T-helper 1 cell (primary cell): Measurements from ENCODE around the gene BATF2.
"Not testable (repeated sequence)": the region's sequence is repeated elsewhere in the genome, so short reads cannot be mapped to it uniquely, and the experiment has no call there.

ENCODE experiments used
- DNase-seq, 5 donors: peaks; one replicate each; pipeline ENCODE4 v3.0.0-alpha.2; 2012 to 2020
- total RNA-seq, 4 donors: gene quantifications; one replicate each; lab custom pipeline; 2026; lab: John Stamatoyannopoulos, UW

BATF2 gene
- 0 to 0.15 (median 0) reads per million in 4 donors for total RNA-seq

- no peak for DNase-seq
Measured at GRCh38 chr11:64996710-64997380, at the start of gene BATF2. TSS of gene BATF2 (minus strand) at chr11:64996971. CDS start at chr11:64996914, 57 bp downstream.

GRCh38 chr11:65045728-65046127 lies 49.0 kb upstream of the BATF2 start:
- no peak for DNase-seq

- no peak for DNase-seq
Measured at GRCh38 chr11:65045061-65045460, 48.3 kb upstream of the BATF2 start.

DNA sequence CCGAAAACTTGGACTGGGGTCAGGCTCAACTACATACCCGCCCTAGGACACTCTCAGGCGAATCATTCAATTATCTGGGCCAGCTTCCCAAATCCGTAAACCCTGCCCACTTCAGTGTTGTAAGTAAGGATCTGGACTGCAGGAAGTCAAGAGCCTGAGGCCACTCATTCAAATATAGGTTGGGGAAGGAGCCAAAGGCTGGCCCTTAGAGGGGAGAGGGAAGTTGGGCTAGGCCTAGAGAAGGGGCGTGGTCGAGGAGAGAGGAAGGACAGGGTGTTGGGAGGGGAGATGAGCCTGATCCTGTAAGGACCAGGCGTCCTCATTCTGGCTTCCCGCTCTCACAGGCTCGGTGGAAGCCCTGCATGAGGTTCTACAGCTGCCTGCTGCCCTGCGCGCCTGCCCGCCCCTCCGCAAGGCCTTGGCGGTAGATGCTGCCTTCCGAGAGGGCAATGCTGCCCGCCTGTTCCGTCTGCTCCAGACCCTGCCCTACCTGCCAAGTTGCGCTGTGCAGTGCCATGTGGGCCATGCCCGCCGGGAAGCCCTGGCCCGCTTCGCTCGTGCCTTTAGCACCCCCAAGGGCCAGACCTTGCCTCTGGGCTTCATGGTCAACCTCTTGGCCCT lies 47.2 kb upstream of the BATF2 start:
- no peak for DNase-seq

DNA sequence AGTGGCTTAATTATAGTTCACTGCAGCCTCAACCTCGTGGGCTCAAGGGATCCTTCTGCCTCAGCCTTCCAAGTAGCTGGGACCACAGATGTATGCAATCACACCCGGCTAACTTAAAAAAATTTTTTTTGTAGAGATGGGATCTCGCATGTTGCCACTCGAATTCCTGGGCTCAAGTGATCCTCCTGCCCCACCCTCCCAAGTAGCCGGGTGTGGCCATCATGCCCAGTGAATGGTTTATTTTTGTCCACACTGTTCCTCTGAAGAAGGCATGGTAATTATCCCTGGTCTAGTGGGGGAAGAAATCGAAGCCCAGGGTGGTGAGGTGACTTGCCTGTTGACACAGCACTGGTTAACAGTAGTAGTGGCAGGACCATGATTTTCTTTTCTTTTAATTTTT lies 46.1 kb upstream of the BATF2 start:
- DNase-seq: no peak

DNA sequence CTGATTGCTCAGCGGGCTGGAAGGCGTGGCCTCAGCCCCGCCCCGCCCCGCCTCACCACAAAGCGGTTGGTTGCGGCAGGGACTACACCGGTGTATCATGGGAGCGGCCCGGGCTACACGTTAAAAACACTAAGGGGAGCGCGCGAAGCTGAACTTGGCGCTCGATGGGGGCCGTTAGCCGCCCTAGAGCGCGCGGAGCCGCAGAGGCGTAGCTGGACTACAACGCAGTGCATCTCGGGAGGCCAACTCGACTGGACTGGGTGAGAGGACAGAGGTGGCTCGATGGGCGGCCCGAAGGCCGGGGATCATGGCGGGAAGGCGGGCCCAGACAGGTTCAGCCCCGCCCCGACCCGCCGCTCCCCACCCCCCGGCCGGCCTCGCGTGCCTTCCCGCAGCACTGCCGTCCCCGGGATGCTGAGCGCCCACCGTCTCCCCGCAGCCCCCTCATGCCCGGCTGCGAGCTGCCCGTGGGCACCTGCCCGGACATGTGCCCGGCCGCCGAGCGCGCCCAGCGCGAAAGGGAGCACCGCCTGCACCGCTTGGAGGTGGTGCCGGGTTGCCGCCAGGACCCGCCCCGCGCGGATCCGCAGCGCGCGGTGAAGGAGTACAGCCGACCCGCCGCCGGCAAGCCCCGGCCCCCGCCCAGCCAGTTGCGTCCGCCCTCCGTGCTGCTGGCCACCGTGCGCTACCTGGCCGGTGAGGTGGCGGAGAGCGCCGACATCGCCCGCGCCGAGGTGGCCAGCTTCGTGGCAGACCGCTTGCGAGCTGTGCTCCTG lies 44.3 kb upstream of the BATF2 start, which contains the start of gene SAC3D1:
Gene SAC3D1, plus strand, starts transcription at position 364 of the 776 bp plus-strand sequence. Its CDS starts 83 bp downstream, at position 447.
- peak; percentile 74 to 97 (median 80) for DNase-seq

DNA sequence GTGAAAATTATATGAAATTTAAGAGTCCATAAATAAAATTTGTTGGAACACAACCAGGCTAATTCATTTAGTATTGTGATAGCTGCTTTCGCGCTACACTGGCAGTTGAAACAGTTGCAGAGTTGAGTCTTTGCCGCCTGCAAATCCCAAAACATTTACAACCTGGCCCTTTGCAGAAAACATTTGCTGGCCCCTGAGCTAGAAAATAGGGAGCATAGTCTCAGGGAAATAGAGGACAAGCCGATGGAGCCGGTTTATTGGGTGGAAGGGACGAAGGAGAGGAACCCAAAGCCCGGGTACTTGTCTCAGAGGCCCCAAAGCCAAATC lies 43.7 kb upstream of the BATF2 start:
- DNase-seq: no peak

DNA sequence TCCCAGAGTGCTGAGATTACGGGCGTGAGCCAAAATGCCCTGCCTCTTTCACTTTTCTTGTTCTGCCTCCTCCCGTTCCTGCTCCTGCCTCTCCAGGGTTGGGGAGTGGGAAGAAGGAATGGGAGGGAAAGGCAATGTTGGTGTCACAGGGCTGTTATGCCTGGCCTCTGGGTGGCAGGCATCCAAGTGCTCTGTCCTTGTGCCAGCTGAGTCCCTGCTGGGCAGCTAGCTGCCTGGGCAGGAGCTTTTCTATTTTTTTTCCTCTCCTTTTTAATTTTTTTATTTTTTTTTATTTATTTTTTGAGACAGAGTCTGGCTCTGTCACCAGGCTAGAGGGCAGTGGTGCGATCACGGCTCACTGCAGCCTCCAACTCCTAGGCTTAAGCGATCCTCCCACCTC lies 40.2 kb upstream of the BATF2 start:
- DNase-seq: no peak

DNA sequence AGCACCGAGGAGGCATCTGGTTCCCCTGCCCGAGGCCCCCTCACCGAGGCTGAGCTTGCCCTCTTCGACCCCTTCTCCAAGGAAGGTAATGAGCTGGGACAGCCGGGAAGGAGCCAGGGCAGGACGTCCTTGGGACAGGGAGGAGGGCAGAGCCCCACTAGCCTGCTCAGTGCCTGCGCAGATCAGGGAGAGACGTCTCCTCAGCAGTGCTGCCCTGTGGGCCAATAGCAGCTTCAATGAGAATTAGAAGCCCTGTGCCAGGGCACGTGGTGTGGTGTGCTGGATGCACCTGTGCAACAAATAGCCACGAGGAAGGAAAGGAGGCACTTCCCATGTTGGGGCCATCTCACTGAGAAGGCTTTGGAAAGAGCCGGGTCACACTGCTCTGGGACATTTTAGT lies 38.8 kb upstream of the BATF2 start:
- DNase-seq: no peak

- DNase-seq: no peak
Measured at GRCh38 chr11:65034423-65034822, 37.7 kb upstream of the BATF2 start.

DNA sequence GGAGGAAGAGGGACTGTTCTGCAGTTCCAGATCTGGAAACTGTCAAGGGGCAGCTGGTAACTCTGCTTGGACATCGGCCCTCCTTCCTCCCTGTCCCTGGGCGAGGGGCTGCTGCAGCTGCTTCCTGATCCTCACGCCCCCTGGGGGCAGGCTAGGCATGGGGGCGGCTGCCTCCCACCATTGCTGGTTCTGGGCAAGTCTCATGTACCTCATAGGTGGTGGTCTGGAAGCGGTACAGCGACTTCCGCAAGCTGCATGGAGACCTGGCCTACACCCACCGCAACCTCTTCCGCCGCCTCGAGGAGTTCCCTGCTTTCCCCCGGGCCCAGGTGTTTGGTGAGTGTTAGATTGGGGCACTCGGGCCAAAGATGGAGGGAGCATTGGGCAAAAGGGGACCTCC lies 35.4 kb upstream of the BATF2 start:
- no peak for DNase-seq

DNA sequence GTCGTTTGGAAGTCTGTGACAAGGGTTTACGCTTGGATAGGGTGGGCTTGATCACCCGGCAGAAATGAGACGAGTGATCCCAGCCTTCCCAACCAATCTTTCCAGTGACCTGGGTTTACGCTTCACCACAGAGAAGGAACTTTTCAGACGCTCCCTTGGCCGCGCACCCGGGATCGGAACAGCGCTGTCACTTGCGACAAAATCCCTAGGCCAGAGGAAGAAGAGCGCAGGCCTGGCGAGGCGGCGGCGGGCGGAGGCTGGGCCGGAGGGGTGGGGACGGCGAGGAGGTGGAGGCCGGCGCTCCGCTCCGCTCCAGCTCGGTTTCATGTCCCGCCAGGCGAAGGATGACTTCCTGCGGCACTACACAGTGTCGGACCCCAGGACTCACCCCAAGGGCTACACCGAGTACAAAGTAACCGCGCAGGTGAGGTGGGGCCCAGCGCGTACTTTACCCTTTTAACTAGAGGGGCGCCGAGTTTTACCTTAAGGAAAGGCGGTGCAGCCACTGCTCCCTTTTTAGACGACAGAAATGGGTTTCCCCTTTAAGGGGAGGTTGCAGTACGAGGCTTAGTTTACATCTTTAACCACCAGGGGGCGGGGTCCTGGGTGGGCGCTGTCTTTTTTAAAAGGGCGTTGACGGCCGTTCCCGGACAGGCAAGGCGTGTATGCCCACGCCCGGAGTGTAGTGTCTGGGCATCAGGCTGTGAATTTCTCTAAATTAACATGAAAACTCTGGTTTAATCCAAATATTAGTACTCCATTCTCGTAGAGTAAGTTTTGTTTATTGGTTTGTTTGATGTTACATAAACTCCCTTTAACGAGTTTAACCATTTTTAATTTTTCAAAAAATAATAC lies 30.7 kb upstream of the BATF2 start, which contains the start of gene SNX15:
Gene SNX15, plus strand, starts transcription at position 227 of the 855 bp plus-strand sequence. Its CDS starts 99 bp downstream, at position 326.
- peak; percentile 76 to 97 (median 88) for DNase-seq

DNA sequence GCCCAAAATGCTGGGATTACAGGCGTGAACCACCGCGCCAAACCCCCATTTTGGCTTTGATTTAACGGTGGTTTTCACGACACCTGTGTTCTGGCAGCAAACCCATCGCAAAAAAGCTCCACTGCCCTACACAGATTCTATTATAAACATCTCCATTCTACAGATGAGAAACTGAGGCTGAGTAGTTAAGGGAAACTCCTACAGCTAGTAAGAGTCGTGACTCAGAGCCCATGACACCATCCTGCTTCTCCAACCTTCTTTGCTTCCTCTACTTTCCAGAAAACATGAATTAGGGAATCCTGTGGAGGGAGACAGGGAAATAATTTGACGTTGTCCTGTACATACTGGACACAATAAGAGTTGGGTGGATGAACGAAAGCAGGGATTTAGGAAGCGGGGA lies 30.0 kb upstream of the BATF2 start:
- no peak for DNase-seq

DNA sequence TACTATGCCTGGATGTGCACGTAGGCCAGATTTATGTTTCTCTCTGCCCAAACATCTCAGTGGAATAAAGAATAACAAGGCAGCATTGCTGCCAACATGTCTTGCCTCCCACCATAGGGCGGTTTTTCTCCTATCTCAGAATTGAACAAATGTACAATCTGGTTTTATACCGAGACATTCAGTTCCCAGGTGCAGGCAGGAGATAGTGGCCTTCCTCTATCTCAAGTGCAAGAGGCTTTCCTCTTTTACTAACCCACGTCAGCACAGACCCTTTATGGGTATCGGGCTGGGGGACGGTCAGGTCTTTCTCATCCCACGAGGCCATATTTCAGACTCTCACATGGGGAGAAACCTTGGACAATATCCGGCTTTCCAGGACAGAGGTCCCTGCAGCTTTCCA lies 26.7 kb upstream of the BATF2 start:
- not testable (repeated sequence) for DNase-seq

DNA sequence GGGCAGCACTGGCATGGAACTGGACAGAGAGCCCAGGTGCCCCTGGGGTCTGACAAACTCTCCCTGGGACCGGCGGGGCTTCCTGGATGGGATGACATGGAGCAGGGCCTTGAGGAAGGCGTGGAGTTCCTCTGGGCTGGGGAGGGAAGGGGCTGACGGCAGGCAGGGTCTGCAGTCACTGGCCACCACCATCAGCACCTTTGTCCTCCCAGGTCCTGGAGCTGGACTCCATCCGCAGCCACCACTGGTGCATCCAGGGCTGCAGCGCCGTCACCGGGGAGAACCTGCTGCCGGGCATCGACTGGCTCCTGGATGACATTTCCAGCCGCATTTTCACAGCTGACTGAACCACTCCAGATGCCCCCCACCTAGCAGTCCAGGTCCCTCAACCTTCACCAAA lies 24.7 kb upstream of the BATF2 start:
- DNase-seq: no peak

GRCh38 chr11:65021003-65021402 lies 24.2 kb upstream of the BATF2 start:
- no peak for DNase-seq

GRCh38 chr11:65019824-65020223 lies 23.1 kb upstream of the BATF2 start:
- DNase-seq: no peak

DNA sequence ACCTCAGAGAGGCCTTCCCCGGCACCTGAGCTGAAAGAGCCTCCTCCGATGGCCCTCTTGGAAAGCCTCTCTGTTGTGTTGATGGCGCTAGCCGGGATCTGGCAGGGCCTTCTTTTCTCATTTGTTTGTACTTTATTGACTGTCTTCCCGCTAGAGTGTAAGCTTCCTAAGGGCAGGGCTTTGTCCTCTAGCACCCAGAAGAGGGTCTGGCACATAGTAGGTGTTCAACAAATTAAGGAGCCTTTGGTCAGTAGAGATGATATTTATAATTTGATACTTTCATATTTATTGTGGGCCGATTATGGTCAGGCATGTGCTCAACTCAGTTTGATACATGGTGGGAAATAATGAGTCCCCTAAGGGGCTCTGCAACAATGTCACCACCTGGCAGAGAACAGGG lies 21.2 kb upstream of the BATF2 start:
- no peak for DNase-seq

DNA sequence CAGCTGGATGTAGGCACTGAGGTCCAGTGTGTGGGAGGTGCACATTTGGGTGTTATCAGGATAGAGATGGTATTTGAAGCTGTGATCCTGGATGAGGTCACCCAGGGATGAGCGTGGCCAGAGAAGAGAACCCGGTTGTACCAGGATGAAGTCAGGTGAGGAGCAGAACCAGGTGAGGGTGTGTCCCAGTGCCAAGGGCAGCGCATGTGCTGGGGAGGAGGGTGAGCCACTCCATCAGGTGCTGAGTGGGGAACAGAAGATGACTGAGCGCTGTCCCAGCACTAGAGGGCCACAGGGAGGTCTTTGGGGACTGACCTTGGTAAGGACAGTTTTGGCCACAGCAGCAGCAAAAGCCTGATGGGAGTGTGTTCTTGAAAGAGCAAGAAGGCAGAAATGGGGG lies 19.9 kb upstream of the BATF2 start:
- no peak for DNase-seq

DNA sequence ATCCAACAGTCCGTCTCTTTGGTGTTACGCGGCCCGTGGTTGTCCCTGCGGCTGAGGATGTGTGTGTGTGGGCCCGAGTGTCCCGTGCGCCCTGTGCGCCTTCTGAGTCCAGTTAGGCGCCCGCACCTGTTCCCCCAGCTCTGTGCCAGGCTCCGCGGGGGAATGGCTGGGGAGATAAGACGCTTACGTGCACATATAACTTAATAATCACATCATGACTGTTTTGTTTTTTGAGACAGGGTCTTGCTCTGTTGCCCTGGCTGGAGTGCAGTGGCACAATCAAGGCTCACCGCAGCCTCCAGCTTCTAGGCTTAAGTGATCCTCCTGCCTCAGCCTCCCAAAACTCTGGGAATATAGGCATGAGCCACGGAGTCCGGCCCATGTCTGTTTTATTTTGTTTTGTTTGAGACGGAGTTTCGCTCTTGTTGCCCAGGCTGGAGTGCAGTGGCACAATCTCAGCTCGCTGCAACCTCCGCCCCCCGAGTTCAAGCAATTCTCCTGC lies 18.0 kb upstream of the BATF2 start:
- no peak for DNase-seq

- peak; percentile 70 to 91 (median 78) for DNase-seq
Measured at GRCh38 chr11:65013888-65014725, 17.3 kb upstream of the BATF2 start, which contains the start of gene ARL2. TSS of gene ARL2 (plus strand) at chr11:65014160. CDS start at chr11:65014208, 48 bp downstream.
